GM23248 (cell line): ENCODE results near the gene IGFL4. TPM values are rescaled to one million over a fixed set of nuclear protein-coding genes. Genes with fewer than 3 reads are reported as not detected.

Experiments
- DNase-seq: peaks from one replicate; pipeline ENCODE4 v3.0.0-alpha.2; 2015
- H2AFZ ChIP-seq: fragments of 200-600 bp; sonication (generic); 2 replicates; pipeline ENCODE4 v1.6.1; 2016; ENCODE audit warnings: antibody characterized with exemption
- H3F3A ChIP-seq: fragments of 200-600 bp; sonication (generic); 2 replicates; pipeline ENCODE4 v1.6.1; 2016; ENCODE audit warnings: mild to moderate bottlenecking, antibody characterized with exemption, mixed run types; ENCODE audit not compliant: insufficient read depth
- H3K27ac ChIP-seq: fragments of 200-600 bp; sonication (generic); 2 replicates; pipeline ENCODE4 v1.5.1; 2016; ENCODE audit warnings: mild to moderate bottlenecking
- H3K27me3 ChIP-seq: fragments of 200-600 bp; sonication (generic); replicated peaks from 2 replicates; pipeline ENCODE4 v1.6.1; 2016; ENCODE audit warnings: mild to moderate bottlenecking; ENCODE audit not compliant: insufficient read depth
- H3K36me3 ChIP-seq: fragments of 200-600 bp; sonication (generic); 2 replicates; pipeline ENCODE4 v1.6.1; 2016; ENCODE audit warnings: low read depth, mild to moderate bottlenecking
- H3K4me1 ChIP-seq: fragments of 200-600 bp; sonication (generic); 2 replicates; pipeline ENCODE4 v1.6.1; 2016; ENCODE audit warnings: mild to moderate bottlenecking; ENCODE audit not compliant: insufficient read depth
- H3K4me2 ChIP-seq: fragments of 200-600 bp; sonication (generic); one replicate; pipeline ENCODE4 v1.6.1; 2016; ENCODE audit warnings: mild to moderate bottlenecking; ENCODE audit not compliant: unreplicated experiment
- H3K4me3 ChIP-seq: fragments of 200-600 bp; sonication (generic); 2 replicates; pipeline ENCODE4 v1.5.1; 2016; ENCODE audit warnings: mild to moderate bottlenecking
- H3K79me2 ChIP-seq: fragments of 200-600 bp; sonication (generic); 2 replicates; pipeline ENCODE4 v1.6.1; 2016; ENCODE audit warnings: mild to moderate bottlenecking; ENCODE audit not compliant: insufficient read depth
- H3K9ac ChIP-seq: fragments of 200-600 bp; sonication (generic); 2 replicates; pipeline ENCODE4 v1.6.1; 2016; ENCODE audit warnings: mild to moderate bottlenecking
- H3K9me2 ChIP-seq: fragments of 200-600 bp; sonication (generic); 2 replicates; pipeline ENCODE4 v1.6.1; 2016; ENCODE audit warnings: mixed run types, mild to moderate bottlenecking, moderate library complexity; ENCODE audit not compliant: insufficient read depth
- H3K9me3 ChIP-seq: fragments of 200-600 bp; sonication (generic); one replicate; pipeline ENCODE4 v1.6.1; 2017; ENCODE audit warnings: low read depth
- H4K20me1 ChIP-seq: fragments of 200-600 bp; sonication (generic); 2 replicates; pipeline ENCODE4 v1.6.0; 2016; ENCODE audit not compliant: insufficient read depth
- EZH2 ChIP-seq: fragments of 200-600 bp; sonication (generic); IDR thresholded peaks from 2 replicates; pipeline ENCODE4 v1.6.1; 2018; ENCODE audit warnings: antibody characterized with exemption, mild to moderate bottlenecking; ENCODE audit not compliant: insufficient read depth, poor library complexity, severe bottlenecking
- EZH2phosphoT487 ChIP-seq: fragments of 200-600 bp; sonication (generic); IDR thresholded peaks from 2 replicates; pipeline ENCODE4 v1.6.1; 2018; ENCODE audit warnings: antibody characterized with exemption, moderate library complexity, mild to moderate bottlenecking, low read depth; ENCODE audit not compliant: insufficient read depth
- WGBS, 2 experiments: methylation state at CpG; one replicate each; pipeline ENCODE4 v1.1.6; 2015 to 2017; ENCODE audit warnings: low lambda C conversion rate in 2 of 2, low coverage in 1 of 2; ENCODE audit errors: missing lambda C conversion rate in 2 of 2; 5-methylcytosine and 5-hydroxymethylcytosine counted together
- in situ Hi-C: fragments of 300-500 bp; cut with MboI; formaldehyde crosslinking; loops from 2 replicates; pipeline ENCODE4 v1.15.0; 2020
- polyA plus RNA-seq: library from polyadenylated mRNA; unstranded; fragments of >200 nt; fragmentation: Nextera tagmentation; extraction: Ambion mirVana; gene quantifications from 2 replicates; pipeline ENCODE4 v1.2.1, GENCODE V29; 2016
- total RNA-seq: library from RNA; depleted of rRNA; stranded (reverse); fragments of >200 nt; shearing (Covaris generic); gene quantifications from 2 replicates; pipeline ENCODE4 v1.2.3, GENCODE V29; 2014

The IGFL4 gene
- total and polyA plus RNA-seq, 2 experiments from 2014 or later, result not detected

GRCh38 chr19:46030812-46031550 is 9.8 kb downstream of the IGFL4 start:
- WGBS, 2 experiments, result 63 to 66% methylated on average over 12 of the region's 12 CpGs
- in situ Hi-C loops, result no loop called here
- Histone ChIP-seq H3K4me1 (no peaks in the 10 kb centered on the region), H3K9ac (no peak overlapping the region), H3K4me2 (no peak overlapping the region), H2AFZ (no peak overlapping the region), H3K79me2 (no peaks in the 10 kb centered on the region), H3K27ac (no peak overlapping the region), H3K9me3 (no peaks in the 10 kb centered on the region), H3K4me3 (no peak overlapping the region), H3K36me3 (no peaks in the 10 kb centered on the region), H3K9me2 (no peaks in the 10 kb centered on the region), H4K20me1 (no peaks in the 10 kb centered on the region), H3K27me3 (peaks cover 28% of the 10 kb centered on the region), H3F3A (no peaks in the 10 kb centered on the region)
- TF ChIP-seq EZH2, result no peak
- TF ChIP-seq EZH2phosphoT487, result no peak
- DNase-seq, result no peak

GRCh38 chr19:46025835-46026234 is 15.0 kb downstream of the IGFL4 start:
- no peak for TF ChIP-seq EZH2phosphoT487
- no peak for TF ChIP-seq EZH2
- in situ Hi-C loops, result loop anchor here (5.0 kb wide), 2 partner anchors 51 to 241 kb away; no protein-coding TSS in a partner anchor
- Histone ChIP-seq H3K27me3 (peaks cover 16% of the 10 kb centered on the region; the same call in 1 of the 2 replicates), H3K79me2 (no peaks in the 10 kb centered on the region), H3K4me1 (no peaks in the 10 kb centered on the region), H4K20me1 (no peaks in the 10 kb centered on the region), H3K4me2 (no peak overlapping the region), H3K4me3 (no peak overlapping the region), H3F3A (no peaks in the 10 kb centered on the region), H3K27ac (no peak overlapping the region), H3K9me3 (no peaks in the 10 kb centered on the region), H2AFZ (no peak overlapping the region), H3K9me2 (no peaks in the 10 kb centered on the region), H3K9ac (no peak overlapping the region), H3K36me3 (no peaks in the 10 kb centered on the region)
- 67 to 75% methylated on average over 3 of the region's 3 CpGs for WGBS, 2 experiments
- no peak for DNase-seq

- no peak overlapping the region for H3K27ac ChIP-seq
- H3K9me3 ChIP-seq, result no peaks in the 10 kb centered on the region
- H3K4me1 ChIP-seq, result no peaks in the 10 kb centered on the region
- no peaks in the 10 kb centered on the region for H3K79me2 ChIP-seq
- no peak overlapping the region for H2AFZ ChIP-seq
- no peaks in the 10 kb centered on the region for H3K36me3 ChIP-seq
- no peaks in the 10 kb centered on the region for H3K9me2 ChIP-seq
- DNase-seq, result no peak
- peaks cover 8% of the 10 kb centered on the region; the same call in 1 of the 2 replicates for H3K27me3 ChIP-seq
- in situ Hi-C loops, result no loop called here
- no peak overlapping the region for H3K4me3 ChIP-seq
- no peaks in the 10 kb centered on the region for H4K20me1 ChIP-seq
- no peaks in the 10 kb centered on the region for H3F3A ChIP-seq
- H3K9ac ChIP-seq, result no peak overlapping the region
- 58 to 63% methylated on average over 11 of the region's 11 CpGs for WGBS, 2 experiments
- H3K4me2 ChIP-seq, result no peak overlapping the region
- no peak for TF ChIP-seq EZH2
- TF ChIP-seq EZH2phosphoT487, result no peak
Observed at GRCh38 chr19:46023311-46023779, 17.5 kb downstream of the IGFL4 start.

GRCh38 chr19:46022431-46023310 is 18.1 kb downstream of the IGFL4 start, which contains the start of gene PGLYRP1:
Gene PGLYRP1, minus strand, starts transcription at chr19:46023053. Its CDS starts 32 bp downstream, at chr19:46023021.
- Histone ChIP-seq H4K20me1 (no peaks in the 10 kb centered on the region), H3K4me3 (no peak within 1 kb of the TSS), H3K4me1 (no peaks in the 10 kb centered on the region), H2AFZ (no peak within 1 kb of the TSS), H3K4me2 (no peak within 1 kb of the TSS), H3K27me3 (peaks cover 8% of the 10 kb centered on the region; the same call in 1 of the 2 replicates), H3K9me2 (no peaks in the 10 kb centered on the region), H3K9ac (no peak within 1 kb of the TSS), H3K9me3 (no peaks in the 10 kb centered on the region), H3K36me3 (no peaks in the 10 kb centered on the region), H3K27ac (no peak within 1 kb of the TSS), H3F3A (no peaks in the 10 kb centered on the region), H3K79me2 (no peaks in the 10 kb centered on the region)
- DNase-seq, result no peak
- TF ChIP-seq EZH2 (no peak), EZH2phosphoT487 (no peak)
- in situ Hi-C loops, result no loop called here
- 55 to 60% methylated on average over 46 to 47 of the region's 47 CpGs for WGBS, 2 experiments
